Right ventricle myocardium superior (tissue), 1 donor: ENCODE measurements around the gene CTIF. TPM values are rescaled to one million over a fixed set of nuclear protein-coding genes. Genes with fewer than 3 reads are reported as not detected.

Experiments
- ATAC-seq: fragments of 200-7000 bp; cut with Tn5 transposase; one replicate; pipeline ENCODE4 v1.9.1; 2020; ENCODE audit warnings: mild to moderate bottlenecking; ENCODE audit not compliant: poor library complexity
- DNase-seq: peaks from one replicate; pipeline ENCODE4 v3.0.0-alpha.2; 2020
- intact Hi-C: fragments of 100-400 bp; cut with DNase I; formaldehyde crosslinking; loops from one replicate; pipeline ENCODE4 v1.11.2; 2022
- total RNA-seq: library from RNA; stranded (reverse); fragmentation: NEBNext Ultra II Directional; extraction: Animal tissue kit (Norgen Biotek cat#: 25700); gene quantifications from one replicate; pipeline ENCODE4 v1.2.1, GENCODE V29; 2021
- donor health status: DM: no; HTN: yes; CAD: no; lungs with severe emphysema.

Gene CTIF
- total RNA-seq, 1 donor from 2014 or later = 54.5 TPM

GRCh38 chr18:48609820-48610815 is 71.3 kb downstream of the CTIF start:
- DNase-seq (peak; percentile 51), ATAC-seq (peak; percentile 44)
- intact Hi-C loops = no loop called here

DNA sequence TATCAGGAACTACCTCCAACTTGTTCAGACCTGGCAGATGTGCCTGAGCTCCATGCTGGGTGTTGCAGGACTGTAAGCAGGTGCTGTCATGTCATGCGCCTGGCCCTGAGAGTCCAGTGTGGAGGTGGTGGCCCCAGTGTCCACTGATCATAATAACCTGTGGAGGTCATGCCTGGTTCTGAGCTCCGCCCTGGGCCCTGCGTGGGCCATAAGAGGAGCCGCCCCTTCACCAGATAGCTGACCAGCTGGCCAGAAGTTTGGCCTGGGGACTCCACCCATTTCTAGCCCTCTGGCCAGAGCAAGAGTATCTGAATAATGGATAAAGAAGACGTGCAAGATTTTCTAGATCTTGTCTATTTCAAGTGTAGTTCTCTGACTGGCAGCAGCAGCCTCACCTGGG is 72.4 kb downstream of the CTIF start:
- ATAC-seq (no peak), DNase-seq (peak; percentile 40)
- intact Hi-C loops = no loop called here

DNA sequence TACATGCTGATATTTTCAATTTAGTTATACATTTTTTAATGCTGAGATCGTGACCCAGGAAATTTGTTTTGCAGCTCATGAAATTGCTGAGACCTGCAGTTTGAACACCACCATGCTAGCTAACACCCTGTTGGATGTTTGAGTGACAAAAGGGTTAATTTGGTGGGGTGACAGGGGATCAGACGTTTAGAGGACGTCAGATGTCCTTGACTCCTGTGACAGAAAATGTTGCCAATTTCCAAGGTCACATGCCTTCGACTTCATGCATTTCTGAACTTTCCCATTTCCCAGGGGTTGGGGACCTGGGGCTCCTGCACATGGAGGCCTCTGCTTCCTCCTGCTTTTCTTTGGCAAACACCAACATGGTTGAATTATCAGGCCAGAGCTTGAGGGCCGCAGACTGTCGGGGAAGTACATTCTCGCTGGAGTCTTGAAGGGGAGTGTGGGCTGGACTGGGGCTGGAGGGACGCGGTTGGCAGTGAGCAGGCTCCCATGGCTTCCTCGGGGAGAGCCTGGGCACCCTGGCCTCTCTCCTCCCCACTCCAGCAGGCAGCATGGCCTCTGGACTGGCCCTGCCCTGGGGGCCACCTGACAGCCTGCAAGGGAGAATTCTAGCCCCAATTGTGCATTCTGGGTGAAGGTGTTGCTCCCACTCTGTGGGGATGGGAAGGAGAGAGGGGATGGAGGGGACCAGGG is 73.1 kb downstream of the CTIF start:
- DNase-seq = peak; percentile 16
- ATAC-seq = no peak
- intact Hi-C loops = no loop called here

- intact Hi-C loops = no loop called here
Observed at GRCh38 chr18:48612511-48612910, 73.7 kb downstream of the CTIF start.

GRCh38 chr18:48612917-48613316 is 74.1 kb downstream of the CTIF start:
- intact Hi-C loops = no loop called here
- DNase-seq (peak; percentile 2), ATAC-seq (no peak)

More at GRCh38 chr18:48612511-48612910, 73.7 kb downstream of the CTIF start:
- no peak for ATAC-seq
- DNase-seq = peak; percentile 18

DNA sequence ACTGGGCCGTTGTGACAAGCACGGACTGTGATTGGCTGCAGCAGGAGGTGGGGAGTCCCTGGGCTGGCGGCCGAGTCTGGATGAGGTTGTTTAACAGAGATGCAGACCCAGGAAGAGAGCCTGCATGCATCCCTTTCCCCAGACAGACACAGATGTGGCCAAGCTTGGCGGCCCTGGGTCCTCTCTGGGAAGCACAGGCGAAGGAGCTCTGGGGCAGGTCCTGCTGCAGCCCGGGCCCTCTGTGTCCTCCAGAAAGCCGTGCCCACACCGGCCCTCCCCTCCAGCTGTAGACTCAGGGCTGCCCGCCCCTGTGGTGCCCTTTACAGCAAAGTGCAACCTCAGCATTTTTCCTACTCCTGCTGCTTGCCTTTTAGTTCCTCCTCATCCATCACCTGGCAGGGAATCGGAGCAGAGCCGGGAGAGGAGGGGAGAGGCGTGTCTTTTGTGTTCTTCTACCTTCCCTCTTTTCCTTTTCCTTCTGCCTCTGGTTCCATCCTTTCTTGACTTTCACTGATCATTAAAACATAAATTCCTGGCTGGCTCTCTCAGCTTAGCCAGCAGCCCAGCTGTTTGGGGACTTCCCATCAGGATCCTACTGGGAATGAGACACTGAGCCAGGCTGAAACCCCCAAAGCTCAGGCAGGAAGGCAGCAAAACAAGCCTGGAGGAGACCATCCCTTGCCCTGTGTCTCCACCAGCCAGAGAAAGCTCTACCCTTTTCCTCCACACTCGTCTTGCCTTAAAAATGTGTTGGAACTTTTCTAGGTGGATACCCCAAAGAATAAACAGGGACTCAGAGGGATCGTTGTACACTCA is 75.0 kb downstream of the CTIF start:
- ATAC-seq (peak; percentile 40), DNase-seq (peak; percentile 73)
- intact Hi-C loops = no loop called here

GRCh38 chr18:48615566-48616401 is 77.0 kb downstream of the CTIF start:
- intact Hi-C loops = no loop called here
- DNase-seq (peak; percentile 42), ATAC-seq (peak; percentile 43)

- ATAC-seq (peak; percentile 37), DNase-seq (peak; percentile 24)
- intact Hi-C loops = no loop called here
Observed at GRCh38 chr18:48616484-48617255, 77.8 kb downstream of the CTIF start.

DNA sequence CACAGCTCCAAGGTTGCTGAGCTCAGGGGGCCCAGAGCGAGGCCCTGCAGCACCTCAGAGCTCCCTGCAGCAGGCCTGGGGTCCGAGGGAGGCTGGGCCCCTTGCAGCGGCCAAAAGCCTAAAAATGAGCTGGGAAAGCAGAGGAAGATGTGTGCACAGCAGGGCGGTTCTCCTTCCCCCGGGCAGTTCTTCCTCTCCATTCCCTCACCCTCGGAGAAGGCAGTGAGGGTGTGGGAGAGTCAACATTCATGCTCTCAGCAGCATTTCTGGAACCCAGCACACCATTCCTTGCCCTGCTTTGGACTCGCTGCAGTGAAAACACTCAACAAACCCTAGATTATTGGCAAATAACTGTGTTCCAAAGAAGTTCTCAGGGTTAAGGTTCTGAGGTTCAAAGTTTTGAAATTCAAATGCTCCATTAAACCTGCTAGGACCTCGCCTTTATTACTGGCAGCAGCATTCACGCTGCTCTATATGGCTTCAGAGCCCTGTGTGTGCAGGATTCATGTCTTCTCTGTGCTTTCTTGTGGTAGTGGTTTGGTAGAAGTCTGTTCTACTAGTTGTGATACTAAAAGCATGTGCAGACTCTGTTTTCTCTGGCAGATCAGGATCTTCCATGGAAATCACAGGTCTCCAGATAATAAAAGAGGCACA is 79.1 kb downstream of the CTIF start:
- ATAC-seq = no peak
- intact Hi-C loops = no loop called here

GRCh38 chr18:48619016-48619415 is 80.2 kb downstream of the CTIF start:
- intact Hi-C loops = no loop called here
- ATAC-seq (no peak), DNase-seq (no peak)

More for the DNA sequence above, 79.1 kb downstream of the CTIF start:
- DNase-seq = no peak

GRCh38 chr18:48619501-48619900 is 80.7 kb downstream of the CTIF start:
- intact Hi-C loops = no loop called here
- DNase-seq (no peak), ATAC-seq (no peak)

DNA sequence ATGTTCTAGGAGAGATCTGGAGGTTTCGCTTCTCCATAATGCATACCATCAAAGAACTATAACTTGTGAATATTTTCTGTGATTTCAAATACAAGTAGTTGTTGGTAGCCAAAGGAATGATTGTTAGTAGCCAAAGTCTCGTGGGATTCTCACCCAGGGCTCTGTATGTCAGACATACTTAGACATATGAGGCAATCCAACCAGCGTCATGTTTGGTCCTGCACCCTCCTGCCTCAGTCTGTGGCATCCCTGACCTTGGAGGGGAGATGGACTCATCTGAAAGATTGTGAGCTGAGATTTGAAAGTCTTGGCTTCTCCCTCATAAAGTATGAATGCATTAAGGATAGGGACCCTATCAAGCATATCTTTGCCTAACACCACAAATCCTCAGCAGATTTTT is 81.2 kb downstream of the CTIF start:
- ATAC-seq (no peak), DNase-seq (no peak)
- intact Hi-C loops = no loop called here

DNA sequence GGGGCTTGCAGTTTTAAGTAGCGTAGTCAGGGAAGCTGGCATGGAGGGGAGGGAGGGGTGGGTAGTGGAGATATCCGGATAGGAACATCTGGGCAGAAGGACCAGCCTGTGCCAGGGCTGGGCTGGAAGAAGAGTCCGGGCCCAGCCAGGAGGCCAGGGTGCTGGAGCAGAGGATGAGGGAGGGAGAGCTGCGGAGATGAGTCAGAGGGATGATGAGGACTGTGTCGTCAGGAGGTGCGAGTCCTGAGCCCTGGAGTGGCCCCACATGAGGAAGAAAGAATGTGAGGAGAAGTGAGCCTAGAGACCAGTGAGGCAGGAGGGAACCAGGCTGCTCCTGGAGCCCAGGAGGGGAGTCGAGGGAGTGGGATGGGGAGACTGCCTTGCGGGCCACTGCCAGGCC is 82.4 kb downstream of the CTIF start:
- ATAC-seq (no peak), DNase-seq (no peak)
- intact Hi-C loops = no loop called here

- ATAC-seq (no peak), DNase-seq (no peak)
- intact Hi-C loops = no loop called here
Observed at GRCh38 chr18:48621815-48622555, 83.2 kb downstream of the CTIF start.

GRCh38 chr18:48622911-48623431 is 84.1 kb downstream of the CTIF start:
- ATAC-seq (no peak), DNase-seq (no peak)
- intact Hi-C loops = no loop called here
